HepG2 (cell line): ENCODE results near the gene VPS13D. TPM values are rescaled to one million over a fixed set of nuclear protein-coding genes. Genes with fewer than 3 reads are reported as not detected.

ENCODE experiments used
- ATAC-seq: fragments of 200-7000 bp; cut with Tn5 transposase; 3 replicates; pipeline ENCODE4 v1.9.1; 2020; ENCODE audit warnings: mild to moderate bottlenecking, moderate library complexity
- BruUV-seq: library from RNA; stranded (reverse); fragments of 400-500 nt; replicated peaks from 2 replicates; lab custom pipeline; 2021; lab: Mats Ljungman, UMichigan
- CTCF ChIA-PET: fragments of 300-600 bp; formaldehyde crosslinking; extraction: SDS; loops from one replicate; lab custom pipeline; 2021; ENCODE audit warnings: low total read pairs, inconsistent platforms, low intra/inter-chr PET ratio; lab: Yijun Ruan, JAX
- POLR2A ChIA-PET: fragments of 350-600 bp; sonication (Branson Sonifier 250); formaldehyde crosslinking; loops from one replicate; lab custom pipeline; 2020; ENCODE audit warnings: antibody characterized with exemption, inconsistent platforms; lab: Yijun Ruan, JAX
- DNase-seq: peaks from one replicate; pipeline ENCODE4 v3.0.0-alpha.2; 2015; ENCODE audit warnings: low spot score
- FAIRE-seq: peaks from 3 replicates; lab custom pipeline; 2011; peaks lifted over from hg19 to GRCh38; lab: Jason Lieb, UNC
- H2AFZ ChIP-seq: one replicate; pipeline ENCODE4 v1.6.1; 2011; ENCODE audit warnings: low read length, inconsistent platforms
- H3K27ac ChIP-seq: fragments of 300-600 bp; 3 replicates; pipeline ENCODE4 v1.8.0; 2011; ENCODE audit warnings: mixed run types, mild to moderate bottlenecking, mixed read lengths, low read length, inconsistent platforms; ENCODE audit not compliant: insufficient read depth; ENCODE audit errors: extremely low read length
- H3K27me3 ChIP-seq, 2 experiments: fragments of 200-600 bp in 1 of 2; 2 replicates in 1 of 2; 3 replicates in 1 of 2; pipeline versions ENCODE4 v1.6.0 to v1.8.0; 2011; ENCODE audit warnings: low read length in 2 of 2, mild to moderate bottlenecking in 2 of 2, moderate library complexity in 2 of 2, inconsistent platforms in 1 of 2; ENCODE audit not compliant: insufficient read depth in 2 of 2, control insufficient read depth in 1 of 2
- H3K36me3 ChIP-seq, 2 experiments: fragments of 200-600 bp in 1 of 2; replicated peaks in 1 of 2; 2 replicates in 1 of 2; 3 replicates in 1 of 2; pipeline versions ENCODE4 v1.5.1 to v1.8.0; 2011; ENCODE audit warnings: low read length in 2 of 2, inconsistent platforms in 1 of 2; ENCODE audit not compliant: insufficient read depth in 2 of 2, control insufficient read depth in 1 of 2
- H3K4me1 ChIP-seq: 2 replicates; pipeline ENCODE4 v1.5.1; 2012; ENCODE audit warnings: low read length, inconsistent platforms; ENCODE audit not compliant: insufficient read depth
- H3K4me2 ChIP-seq: 2 replicates; pipeline ENCODE4 v1.6.0; 2011; ENCODE audit warnings: low read depth, low read length, inconsistent platforms
- H3K4me3 ChIP-seq, 3 experiments: fragments of 200-600 bp in 1 of 3; sonication (generic), shearing (Covaris generic) in 1 of 3; replicated peaks in 1 of 3; 2 replicates each; pipeline ENCODE4 v1.5.1; 2011 to 2016; ENCODE audit warnings: low read length in 3 of 3, inconsistent platforms in 2 of 3, low read depth in 2 of 3, mild to moderate bottlenecking in 2 of 3, control low read depth in 1 of 3, mixed read lengths in 1 of 3; ENCODE audit not compliant: insufficient read depth in 1 of 3
- H3K79me2 ChIP-seq: one replicate; pipeline ENCODE4 v1.6.1; 2011; ENCODE audit warnings: low read length, inconsistent platforms; ENCODE audit not compliant: insufficient read depth
- H3K9ac ChIP-seq: 2 replicates; pipeline ENCODE4 v1.6.0; 2011; ENCODE audit warnings: mild to moderate bottlenecking, low read depth, low read length, inconsistent platforms; ENCODE audit not compliant: insufficient read depth
- H3K9me3 ChIP-seq: 2 replicates; pipeline ENCODE4 v1.5.1; 2012; ENCODE audit warnings: mild to moderate bottlenecking, low read length
- H4K20me1 ChIP-seq: 2 replicates; pipeline ENCODE4 v1.6.0; 2011; ENCODE audit warnings: inconsistent platforms, mild to moderate bottlenecking, low read length, moderate library complexity; ENCODE audit not compliant: insufficient read depth
- ARNT2 ChIP-seq: sonication (generic); formaldehyde crosslinking; IDR thresholded peaks from 2 replicates; pipeline ENCODE4 v1.8.0; 2022; ENCODE audit warnings: mild to moderate bottlenecking, low read depth, missing genetic modification reagents, moderate library complexity
- MTA1 ChIP-seq: sonication (generic); formaldehyde crosslinking; IDR thresholded peaks from 2 replicates; pipeline ENCODE4 v1.4.0; 2020; ENCODE audit warnings: missing genetic modification reagents, mild to moderate bottlenecking, borderline replicate concordance
- PAWR ChIP-seq: sonication (generic); formaldehyde crosslinking; IDR thresholded peaks from 2 replicates; pipeline ENCODE4 v1.4.0; 2020; ENCODE audit warnings: missing genetic modification reagents, mild to moderate bottlenecking, borderline replicate concordance
- ZFP91 ChIP-seq: sonication (generic); formaldehyde crosslinking; IDR thresholded peaks from 2 replicates; pipeline ENCODE4 v1.9.0; 2022; ENCODE audit warnings: missing genetic modification reagents, mild to moderate bottlenecking, borderline replicate concordance
- ZNF704 ChIP-seq: sonication (generic); formaldehyde crosslinking; IDR thresholded peaks from 2 replicates; pipeline ENCODE4 v1.8.1; 2023; ENCODE audit warnings: mild to moderate bottlenecking, inconsistent platforms, moderate library complexity, missing genetic modification reagents, borderline replicate concordance
- ZSCAN5A ChIP-seq: sonication (generic); formaldehyde crosslinking; IDR thresholded peaks from 2 replicates; pipeline ENCODE4 v1.8.0; 2022; ENCODE audit warnings: mild to moderate bottlenecking, missing genetic modification reagents, borderline replicate concordance
- WGBS: methylation state at CpG from one replicate; pipeline ENCODE4 v1.1.6; 2017; ENCODE audit warnings: low lambda C conversion rate; 5-methylcytosine and 5-hydroxymethylcytosine counted together
- in situ Hi-C: cut with HindIII; loops from 2 replicates; pipeline ENCODE4 v1.10.0; 2017; ENCODE audit warnings: low pct_unique_long_range_greater_than_20kb; ENCODE audit not compliant: extremely low pct_ligation_motif_present
- intact Hi-C: fragments of 100-400 bp; cut with micrococcal nuclease; formaldehyde crosslinking; loops from one replicate; pipeline ENCODE4 v1.10.0; 2022; ENCODE audit not compliant: unreplicated experiment
- polyA plus RNA-seq, 8 experiments: library from polyadenylated mRNA; depleted of rRNA in 3 of 8; stranded (reverse) in 7 of 8; unstranded in 1 of 8; fragments of >200 nt; fragmentation: Illumina TruSeq in 4 of 8; extraction: Trizol in 4 of 8; gene quantifications; 2 replicates each; pipeline versions ENCODE4 v1.2.1 to v1.2.3, GENCODE V29; 2011 to 2016; ENCODE audit warnings: low read depth in 4 of 8, missing spikeins in 1 of 8, mixed read lengths in 1 of 8; ENCODE audit not compliant: insufficient read depth in 1 of 8
- total RNA-seq, 5 experiments: library from RNA; depleted of rRNA; stranded (reverse); fragments of >200 nt; fragmentation: Illumina TruSeq; extraction: Trizol; gene quantifications; 2 replicates each; pipeline ENCODE4 v1.2.3, GENCODE V29; 2016; ENCODE audit warnings: low read depth in 1 of 5
- TF ChIP-seq, protein P1 (sequence below): sonication (generic); formaldehyde crosslinking; IDR thresholded peaks from 2 replicates; pipeline ENCODE4 v1.5.1; 2020; ENCODE audit warnings: mild to moderate bottlenecking, missing genetic modification reagents, moderate library complexity
- TF ChIP-seq, protein P2 (sequence below): sonication (generic); formaldehyde crosslinking; IDR thresholded peaks from 2 replicates; pipeline ENCODE4 v1.5.0; 2020; ENCODE audit warnings: mild to moderate bottlenecking, missing genetic modification reagents

The VPS13D gene
- total and polyA plus RNA-seq, 2 of the 13 experiments (the other 11 are each of a cell fraction or from before 2014, with no cell fraction given): 8.6 to 13.9 TPM

GRCh38 chr1:12478612-12478985 lies 248.8 kb downstream of the VPS13D start:
- POLR2A ChIA-PET: interaction anchor here (0.9 to 6.6 kb wide), 8 partner anchors 48 to 139 kb away, joined by 3 to 72 read pairs (median 6); partner anchors contain the start of gene DHRS3
- H3K27me3 ChIP-seq: no peaks in the 10 kb centered on the region
- peak overlapping the region; percentile 36 for H3K9ac ChIP-seq
- no peaks in the 10 kb centered on the region; a peak in 1 of 5 replicates for H3K36me3 ChIP-seq
- H3K4me1 ChIP-seq: peaks cover 77% of the 10 kb centered on the region
- TF ChIP-seq MTA1 (CRISPR knock-in tag): 0 out of 2 replicates have a peak, but pooled peaks have one; percentile 1
- TF ChIP-seq, protein P1, sequence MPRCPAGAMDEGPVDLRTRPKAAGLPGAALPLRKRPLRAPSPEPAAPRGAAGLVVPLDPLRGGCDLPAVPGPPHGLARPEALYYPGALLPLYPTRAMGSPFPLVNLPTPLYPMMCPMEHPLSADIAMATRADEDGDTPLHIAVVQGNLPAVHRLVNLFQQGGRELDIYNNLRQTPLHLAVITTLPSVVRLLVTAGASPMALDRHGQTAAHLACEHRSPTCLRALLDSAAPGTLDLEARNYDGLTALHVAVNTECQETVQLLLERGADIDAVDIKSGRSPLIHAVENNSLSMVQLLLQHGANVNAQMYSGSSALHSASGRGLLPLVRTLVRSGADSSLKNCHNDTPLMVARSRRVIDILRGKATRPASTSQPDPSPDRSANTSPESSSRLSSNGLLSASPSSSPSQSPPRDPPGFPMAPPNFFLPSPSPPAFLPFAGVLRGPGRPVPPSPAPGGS (CRISPR knock-in tag): 0 out of 2 replicates have a peak, but pooled peaks have one; percentile 29
- no peak for TF ChIP-seq ZFP91 (CRISPR knock-in tag)
- TF ChIP-seq ARNT2 (CRISPR knock-in tag): no peak
- TF ChIP-seq ZSCAN5A: no peak
- no peak for TF ChIP-seq PAWR
- TF ChIP-seq, protein P2, sequence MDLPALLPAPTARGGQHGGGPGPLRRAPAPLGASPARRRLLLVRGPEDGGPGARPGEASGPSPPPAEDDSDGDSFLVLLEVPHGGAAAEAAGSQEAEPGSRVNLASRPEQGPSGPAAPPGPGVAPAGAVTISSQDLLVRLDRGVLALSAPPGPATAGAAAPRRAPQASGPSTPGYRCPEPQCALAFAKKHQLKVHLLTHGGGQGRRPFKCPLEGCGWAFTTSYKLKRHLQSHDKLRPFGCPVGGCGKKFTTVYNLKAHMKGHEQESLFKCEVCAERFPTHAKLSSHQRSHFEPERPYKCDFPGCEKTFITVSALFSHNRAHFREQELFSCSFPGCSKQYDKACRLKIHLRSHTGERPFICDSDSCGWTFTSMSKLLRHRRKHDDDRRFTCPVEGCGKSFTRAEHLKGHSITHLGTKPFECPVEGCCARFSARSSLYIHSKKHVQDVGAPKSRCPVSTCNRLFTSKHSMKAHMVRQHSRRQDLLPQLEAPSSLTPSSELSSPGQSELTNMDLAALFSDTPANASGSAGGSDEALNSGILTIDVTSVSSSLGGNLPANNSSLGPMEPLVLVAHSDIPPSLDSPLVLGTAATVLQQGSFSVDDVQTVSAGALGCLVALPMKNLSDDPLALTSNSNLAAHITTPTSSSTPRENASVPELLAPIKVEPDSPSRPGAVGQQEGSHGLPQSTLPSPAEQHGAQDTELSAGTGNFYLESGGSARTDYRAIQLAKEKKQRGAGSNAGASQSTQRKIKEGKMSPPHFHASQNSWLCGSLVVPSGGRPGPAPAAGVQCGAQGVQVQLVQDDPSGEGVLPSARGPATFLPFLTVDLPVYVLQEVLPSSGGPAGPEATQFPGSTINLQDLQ: 0 out of 2 replicates have a peak, but pooled peaks have one; percentile 13
- TF ChIP-seq ZNF704 (CRISPR knock-in tag): no peak
- H3K4me3 ChIP-seq: peak overlapping the region in 1 of 3 experiments; percentile 24; a peak in 1 of 6 replicates
- H4K20me1 ChIP-seq: no peaks in the 10 kb centered on the region
- BruUV-seq: no TSS peak
- DNase-seq (no peak), FAIRE-seq (no peak), ATAC-seq (no peak; the same call in 2 of the 3 replicates)
- no peaks in the 10 kb centered on the region for H3K79me2 ChIP-seq
- in situ Hi-C loops (loop anchor here (5.0 kb wide), 1 partner anchor 49 kb away; no protein-coding TSS in a partner anchor), intact Hi-C loops (loop anchor here (1.0 to 5.0 kb wide), 3 partner anchors 47 to 139 kb away; partner anchors contain the start of gene DHRS3)
- peak overlapping the region; percentile 63 for H3K27ac ChIP-seq
- H2AFZ ChIP-seq: peak overlapping the region; percentile 17
- WGBS: 55% methylated on average over 9 of the region's 11 CpGs
- H3K9me3 ChIP-seq: peaks cover 7% of the 10 kb centered on the region; the same call in 1 of the 2 replicates
- CTCF ChIA-PET: no interaction called here
- H3K4me2 ChIP-seq: peak overlapping the region; percentile 68
